Natural killer cell (primary cell): ENCODE results near the gene MT1B. TPM values are rescaled to one million over a fixed set of nuclear protein-coding genes. Genes with fewer than 3 reads are reported as not detected.

Source experiments
- ATAC-seq, 3 donors: fragments of 150-1000 bp in 2 of 3; fragments of 200-7000 bp in 1 of 3; cut with Tn5 transposase; 1 replicate in 1 of 3; 2 replicates in 2 of 3; pipeline ENCODE4 v1.10.0; 2021; ENCODE audit warnings: mild to moderate bottlenecking in 2 of 3, moderate library complexity in 2 of 3
- DNase-seq, 2 donors: peaks; one replicate each; pipeline versions ENCODE4 v3.0.0 to v3.0.0-alpha.2; 2013 to 2021; ENCODE audit warnings: mixed read lengths in 1 of 2
- H3K27ac ChIP-seq: one replicate; pipeline ENCODE4 v1.5.1; 2013; ENCODE audit warnings: mild to moderate bottlenecking, low read length
- H3K27me3 ChIP-seq: one replicate; pipeline ENCODE4 v1.6.1; 2013; ENCODE audit warnings: low read length; ENCODE audit not compliant: control insufficient read depth, insufficient read depth
- H3K36me3 ChIP-seq: one replicate; pipeline ENCODE4 v1.6.1; 2013; ENCODE audit warnings: low read length; ENCODE audit not compliant: control insufficient read depth, insufficient read depth
- H3K4me1 ChIP-seq: one replicate; pipeline ENCODE4 v1.6.1; 2013; ENCODE audit warnings: low read length; ENCODE audit not compliant: control insufficient read depth, insufficient read depth
- H3K4me3 ChIP-seq: one replicate; pipeline ENCODE4 v1.5.1; 2013; ENCODE audit warnings: low read length
- H3K9me3 ChIP-seq: one replicate; pipeline ENCODE4 v1.6.1; 2013; ENCODE audit warnings: low read length; ENCODE audit not compliant: control insufficient read depth, insufficient read depth
- H3K27ac Mint-ChIP-seq, 2 donors: one replicate each; pipeline ENCODE4 v1.8.0; 2022; ENCODE audit warnings: mild to moderate bottlenecking in 2 of 2, mixed read lengths in 2 of 2, moderate library complexity in 1 of 2
- H3K27me3 Mint-ChIP-seq, 2 donors: one replicate each; pipeline ENCODE4 v1.8.0; 2022; ENCODE audit warnings: low read depth in 2 of 2, mixed read lengths in 2 of 2
- H3K36me3 Mint-ChIP-seq: one replicate; pipeline ENCODE4 v1.8.0; 2022; ENCODE audit warnings: mixed read lengths
- H3K4me1 Mint-ChIP-seq, 2 donors: one replicate each; pipeline ENCODE4 v1.8.0; 2022; ENCODE audit warnings: mixed read lengths in 2 of 2
- H3K4me3 Mint-ChIP-seq: one replicate; pipeline ENCODE4 v1.8.0; 2022; ENCODE audit warnings: mild to moderate bottlenecking, moderate library complexity, mixed read lengths
- H3K9me3 Mint-ChIP-seq, 2 donors: one replicate each; pipeline ENCODE4 v1.8.0; 2022; ENCODE audit warnings: mixed read lengths in 2 of 2
- WGBS: methylation state at CpG from one replicate; pipeline ENCODE4 v1.1.7; 2013; ENCODE audit warnings: missing lambda C conversion rate; ENCODE audit not compliant: insufficient coverage; 5-methylcytosine and 5-hydroxymethylcytosine counted together
- intact Hi-C: fragments of 100-400 bp; cut with micrococcal nuclease; formaldehyde crosslinking; loops from one replicate; pipeline ENCODE4 v1.14.2; 2022
- total RNA-seq, 4 donors: library from RNA; stranded (reverse); fragments of 120-200 nt in 1 of 4; gene quantifications; one replicate each; pipeline versions ENCODE4 v1.2.3 to v1.2.4, GENCODE V29; 2013 to 2022
- TF ChIP-seq, protein P1 (sequence below): fragments of 200-600 bp; IDR thresholded peaks from one replicate; pipeline ENCODE4 v1.8.0; 2022; ENCODE audit warnings: antibody characterized with exemption

The MT1B gene
- total RNA-seq, 3 donors from 2014 or later (not counting 1 experiment from before 2014, with no cell fraction given), result not detected

DNA sequence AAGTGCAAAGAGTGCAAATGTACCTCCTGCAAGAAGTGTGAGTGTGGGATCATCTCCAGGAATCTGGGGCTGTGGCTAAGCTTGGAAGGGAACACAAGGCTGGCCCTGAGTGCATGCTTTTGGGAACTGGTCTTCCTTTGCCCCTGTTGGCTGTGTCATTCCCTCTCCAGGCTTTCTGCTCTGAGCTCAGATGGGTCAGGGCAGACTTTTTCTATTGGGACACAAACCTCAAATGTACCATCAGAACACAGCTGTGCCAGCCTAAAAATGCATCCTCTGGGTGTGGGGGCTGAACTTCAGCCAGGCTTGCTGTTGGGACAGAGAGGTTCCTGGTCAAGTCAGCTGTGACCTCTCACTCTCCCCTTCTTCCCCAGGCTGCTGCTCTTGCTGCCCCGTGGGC lies 914 bp downstream of the MT1B start:
- intact Hi-C loops, result no loop called here
- peaks cover 0 to 4% of the 10 kb centered on the region in 2 donors for H3K4me1 Mint-ChIP-seq
- ATAC-seq (no peak), DNase-seq (no peak)
- peaks cover 6% of the 10 kb centered on the region for H3K4me1 ChIP-seq
- WGBS, result 63% methylated on average over 1 of the region's 1 CpG
- no peak overlapping the region for H3K4me3 ChIP-seq
- no peaks in the 10 kb centered on the region for H3K27me3 ChIP-seq
- H3K27me3 Mint-ChIP-seq, result peaks cover 18 to 23% of the 10 kb centered on the region in 2 donors
- H3K4me3 Mint-ChIP-seq, result no peak overlapping the region
- H3K36me3 ChIP-seq, result no peaks in the 10 kb centered on the region
- TF ChIP-seq, protein P1, sequence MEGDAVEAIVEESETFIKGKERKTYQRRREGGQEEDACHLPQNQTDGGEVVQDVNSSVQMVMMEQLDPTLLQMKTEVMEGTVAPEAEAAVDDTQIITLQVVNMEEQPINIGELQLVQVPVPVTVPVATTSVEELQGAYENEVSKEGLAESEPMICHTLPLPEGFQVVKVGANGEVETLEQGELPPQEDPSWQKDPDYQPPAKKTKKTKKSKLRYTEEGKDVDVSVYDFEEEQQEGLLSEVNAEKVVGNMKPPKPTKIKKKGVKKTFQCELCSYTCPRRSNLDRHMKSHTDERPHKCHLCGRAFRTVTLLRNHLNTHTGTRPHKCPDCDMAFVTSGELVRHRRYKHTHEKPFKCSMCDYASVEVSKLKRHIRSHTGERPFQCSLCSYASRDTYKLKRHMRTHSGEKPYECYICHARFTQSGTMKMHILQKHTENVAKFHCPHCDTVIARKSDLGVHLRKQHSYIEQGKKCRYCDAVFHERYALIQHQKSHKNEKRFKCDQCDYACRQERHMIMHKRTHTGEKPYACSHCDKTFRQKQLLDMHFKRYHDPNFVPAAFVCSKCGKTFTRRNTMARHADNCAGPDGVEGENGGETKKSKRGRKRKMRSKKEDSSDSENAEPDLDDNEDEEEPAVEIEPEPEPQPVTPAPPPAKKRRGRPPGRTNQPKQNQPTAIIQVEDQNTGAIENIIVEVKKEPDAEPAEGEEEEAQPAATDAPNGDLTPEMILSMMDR, result no peak
- no peaks in the 10 kb centered on the region for H3K36me3 Mint-ChIP-seq
- no peaks in the 10 kb centered on the region for H3K9me3 ChIP-seq
- no peak overlapping the region for H3K27ac Mint-ChIP-seq
- H3K27ac ChIP-seq, result no peak overlapping the region
- H3K9me3 Mint-ChIP-seq, result no peaks in the 10 kb centered on the region

DNA sequence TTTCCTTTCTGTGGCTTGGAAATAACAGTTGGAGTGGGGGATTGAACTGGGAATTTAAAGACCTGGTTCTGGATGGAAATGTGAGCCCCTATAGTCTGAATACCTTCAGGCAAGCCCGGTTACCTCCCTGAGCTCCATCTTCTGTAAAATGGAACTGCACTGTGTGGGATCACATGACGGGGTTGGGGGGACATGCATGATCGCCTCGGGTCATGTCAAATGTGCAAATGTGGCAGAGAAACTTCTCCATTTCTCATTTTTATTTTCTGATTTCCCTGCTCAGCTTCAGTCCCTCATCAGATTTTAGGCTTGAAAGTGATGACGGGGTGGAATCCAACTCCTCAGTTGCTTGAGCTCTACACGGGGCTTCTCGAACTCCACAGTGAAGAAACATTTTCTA lies 1.5 kb downstream of the MT1B start:
- no peak for ATAC-seq
- Mint-ChIP-seq H3K9me3 (no peaks in the 10 kb centered on the region), H3K27me3 (peaks cover 17 to 21% of the 10 kb centered on the region in 2 donors), H3K4me3 (no peak overlapping the region), H3K27ac (no peak overlapping the region), H3K36me3 (no peaks in the 10 kb centered on the region), H3K4me1 (peaks cover 5 to 10% of the 10 kb centered on the region in 2 donors)
- intact Hi-C loops, result no loop called here
- Histone ChIP-seq H3K4me3 (no peak overlapping the region), H3K36me3 (no peaks in the 10 kb centered on the region), H3K27me3 (no peaks in the 10 kb centered on the region), H3K27ac (no peak overlapping the region), H3K4me1 (peaks cover 12% of the 10 kb centered on the region), H3K9me3 (no peaks in the 10 kb centered on the region)
- no peak for DNase-seq
- TF ChIP-seq, protein P1, result no peak
- WGBS, result 81% methylated on average over 7 of the region's 7 CpGs

GRCh38 chr16:56657555-56658326 lies 6.1 kb downstream of the MT1B start, which contains the start of gene MT1F:
Gene MT1F (plus strand): TSS chr16:56657959. CDS start chr16:56658059, 100 bp downstream.
- ATAC-seq, result peak; percentile 78 to 84 (median 81)
- Mint-ChIP-seq H3K36me3 (no peaks in the 10 kb centered on the region), H3K27me3 (peaks cover 19 to 27% of the 10 kb centered on the region in 2 donors), H3K9me3 (no peaks in the 10 kb centered on the region), H3K4me1 (peaks cover 6 to 17% of the 10 kb centered on the region in 2 donors), H3K27ac (peak within 1 kb of the TSS; percentile 45 to 81), H3K4me3 (peak within 1 kb of the TSS; percentile 96)
- TF ChIP-seq, protein P1, result no peak
- Histone ChIP-seq H3K27ac (peak within 1 kb of the TSS; percentile 57), H3K27me3 (peaks cover 2% of the 10 kb centered on the region), H3K9me3 (no peaks in the 10 kb centered on the region), H3K4me3 (peak within 1 kb of the TSS; percentile 83), H3K36me3 (no peaks in the 10 kb centered on the region), H3K4me1 (peaks cover 23% of the 10 kb centered on the region)
- 1% methylated on average over 46 of the region's 46 CpGs for WGBS
- DNase-seq, result peak; percentile 36 to 75
- intact Hi-C loops, result no loop called here
